ENCODE results near the gene CIAO1.

DNA sequence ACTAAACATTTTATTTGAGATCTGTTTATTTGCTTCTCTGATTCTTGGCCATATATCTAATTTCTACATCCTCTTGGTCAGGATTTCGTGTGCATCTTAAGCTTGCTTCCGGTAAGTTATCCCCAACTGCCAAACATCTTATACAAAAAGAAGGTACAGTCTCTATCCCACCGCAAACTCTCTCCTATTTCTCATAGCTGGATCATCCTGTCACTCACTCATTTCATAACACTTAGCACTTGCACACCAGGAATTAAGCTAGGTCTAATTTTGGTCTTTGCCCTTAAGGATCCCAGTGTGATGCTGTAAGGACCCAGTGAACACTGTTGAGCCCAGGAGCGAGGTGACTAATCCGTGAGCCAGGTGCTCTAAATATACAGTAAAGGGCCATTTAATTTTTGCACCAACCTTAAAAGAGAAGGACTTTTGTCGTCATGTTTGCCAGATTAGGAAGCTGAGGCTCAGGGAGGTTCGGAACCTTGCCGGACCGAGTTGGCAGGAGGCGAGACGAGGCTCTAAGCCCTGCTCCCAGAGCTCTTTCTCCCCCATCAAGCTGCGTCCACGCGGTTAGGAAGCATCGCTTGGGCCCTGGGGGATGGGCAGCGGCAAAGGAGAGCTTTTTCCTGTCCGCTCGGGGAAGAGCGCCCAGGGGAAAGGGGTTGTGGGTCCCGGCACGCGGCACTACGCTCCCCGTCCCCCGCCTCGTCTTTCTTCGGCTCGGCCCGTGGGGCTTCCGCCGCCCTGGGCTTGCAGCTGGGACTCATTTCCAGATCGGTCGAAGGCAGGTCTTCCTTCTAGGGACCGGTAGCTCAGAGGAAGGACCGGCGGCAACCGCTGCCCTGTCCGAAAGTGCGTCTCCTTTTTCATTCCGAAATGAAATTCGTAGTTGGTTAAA is 55.0 kb downstream of the CIAO1 start:
- TF ChIP-seq CTCF (IDR thresholded peaks at IDR 0.05) (no peak), POLR2A (IDR thresholded peaks at IDR 0.05) (no peak), POLR2AphosphoS5 (IDR thresholded peaks at IDR 0.05) (no peak), EP300 (IDR thresholded peaks at IDR 0.05) (no peak)

Measured in sigmoid colon (tissue), 4 donors.